WTC11 (cell line): ENCODE measurements around the gene PET117. TPM values are rescaled to one million over a fixed set of nuclear protein-coding genes. Genes with fewer than 3 reads are reported as not detected.

Source experiments
- ATAC-seq: fragments of 200-7000 bp; cut with Tn5 transposase; 2 replicates; pipeline ENCODE4 v1.10.0; 2021; ENCODE audit warnings: mild to moderate bottlenecking, moderate library complexity
- CTCF ChIA-PET: fragments of 300-600 bp; sonication (Branson Sonifier 250); formaldehyde crosslinking; loops from one replicate; lab custom pipeline; 2021; ENCODE audit warnings: antibody characterized with exemption; lab: Charles Lee
- POLR2A ChIA-PET: fragments of 350-600 bp; sonication (Branson Sonifier 250); formaldehyde crosslinking; loops from one replicate; lab custom pipeline; 2021; ENCODE audit warnings: antibody characterized with exemption; lab: Charles Lee
- DNase-seq: peaks from one replicate; pipeline ENCODE4 v3.0.0; 2021; ENCODE audit warnings: low spot score
- H3K27ac Mint-ChIP-seq: 2 replicates; pipeline ENCODE4 v1.8.0; 2021; ENCODE audit warnings: mixed read lengths
- H3K27me3 Mint-ChIP-seq: 2 replicates; pipeline ENCODE4 v1.8.0; 2021; ENCODE audit warnings: low read depth, mild to moderate bottlenecking, moderate library complexity, mixed read lengths
- H3K36me3 Mint-ChIP-seq: 2 replicates; pipeline ENCODE4 v1.8.0; 2021; ENCODE audit warnings: mixed read lengths
- H3K4me1 Mint-ChIP-seq: 2 replicates; pipeline ENCODE4 v1.8.0; 2022; ENCODE audit warnings: mixed read lengths
- H3K4me3 Mint-ChIP-seq: 2 replicates; pipeline ENCODE4 v1.8.0; 2021; ENCODE audit warnings: mild to moderate bottlenecking, moderate library complexity, mixed read lengths
- H3K9me3 Mint-ChIP-seq: 2 replicates; pipeline ENCODE4 v1.8.0; 2021; ENCODE audit warnings: mixed read lengths
- AR ChIP-seq: fragments of 250-450 bp; sonication (Bioruptor Pico); IDR thresholded peaks from 2 replicates; pipeline ENCODE4 v1.9.0; 2021; ENCODE audit warnings: mild to moderate bottlenecking
- ATF3 ChIP-seq: sonication (generic); formaldehyde crosslinking; conservative IDR thresholded peaks from 2 replicates; pipeline ENCODE4 v1.8.1; 2022; ENCODE audit warnings: mild to moderate bottlenecking, missing genetic modification reagents
- E2F1 ChIP-seq: sonication (generic); formaldehyde crosslinking; IDR thresholded peaks from 2 replicates; pipeline ENCODE4 v1.8.0; 2022; ENCODE audit warnings: mild to moderate bottlenecking, missing genetic modification reagents
- E2F4 ChIP-seq: sonication (generic); formaldehyde crosslinking; IDR thresholded peaks from 2 replicates; pipeline ENCODE4 v1.8.1; 2022; ENCODE audit warnings: low read depth, mild to moderate bottlenecking, moderate library complexity, missing genetic modification reagents, borderline replicate concordance
- ELF4 ChIP-seq: sonication (generic); formaldehyde crosslinking; IDR thresholded peaks from 2 replicates; pipeline ENCODE4 v1.8.1; 2022; ENCODE audit warnings: low read depth, mild to moderate bottlenecking, moderate library complexity, missing genetic modification reagents
- ERG ChIP-seq: fragments of 250-450 bp; sonication (Bioruptor Pico); IDR thresholded peaks from 2 replicates; pipeline ENCODE4 v1.8.0; 2021; ENCODE audit warnings: mild to moderate bottlenecking
- GABPB1 ChIP-seq: sonication (generic); formaldehyde crosslinking; IDR thresholded peaks from 2 replicates; pipeline ENCODE4 v1.8.1; 2023; ENCODE audit warnings: mild to moderate bottlenecking, missing genetic modification reagents
- JUN ChIP-seq: sonication (generic); formaldehyde crosslinking; IDR thresholded peaks from 2 replicates; pipeline ENCODE4 v1.8.0; 2023; ENCODE audit warnings: mild to moderate bottlenecking, missing genetic modification reagents
- KAT7 ChIP-seq: sonication (generic); formaldehyde crosslinking; IDR thresholded peaks from 2 replicates; pipeline ENCODE4 v1.8.1; 2023; ENCODE audit warnings: missing genetic modification reagents, mild to moderate bottlenecking, borderline replicate concordance
- MLX ChIP-seq: sonication (generic); formaldehyde crosslinking; IDR thresholded peaks from 2 replicates; pipeline ENCODE4 v1.8.1; 2023; ENCODE audit warnings: mild to moderate bottlenecking, missing genetic modification reagents, moderate library complexity
- PRRX2 ChIP-seq: fragments of 250-450 bp; sonication (Bioruptor Pico); IDR thresholded peaks from 2 replicates; pipeline ENCODE4 v1.8.0; 2021; ENCODE audit warnings: mild to moderate bottlenecking
- SMAD4 ChIP-seq: sonication (generic); formaldehyde crosslinking; IDR thresholded peaks from 2 replicates; pipeline ENCODE4 v1.8.0; 2022; ENCODE audit warnings: mild to moderate bottlenecking, missing genetic modification reagents
- TEAD1 ChIP-seq: sonication (generic); formaldehyde crosslinking; IDR thresholded peaks from 2 replicates; pipeline ENCODE4 v1.8.0; 2022; ENCODE audit warnings: mild to moderate bottlenecking, missing genetic modification reagents
- USF1 ChIP-seq: sonication (generic); formaldehyde crosslinking; IDR thresholded peaks from 2 replicates; pipeline ENCODE4 v1.8.0; 2022; ENCODE audit warnings: mild to moderate bottlenecking, missing genetic modification reagents
- USF2 ChIP-seq: sonication (generic); formaldehyde crosslinking; IDR thresholded peaks from 2 replicates; pipeline ENCODE4 v1.8.1; 2023; ENCODE audit warnings: mild to moderate bottlenecking, missing genetic modification reagents, moderate library complexity
- ZNF423 ChIP-seq: fragments of 250-450 bp; sonication (Bioruptor Pico); IDR thresholded peaks from 2 replicates; pipeline ENCODE4 v2.1.2; 2022; ENCODE audit warnings: mild to moderate bottlenecking, moderate library complexity
- ZNF512 ChIP-seq: sonication (generic); formaldehyde crosslinking; IDR thresholded peaks from 2 replicates; pipeline ENCODE4 v1.8.1; 2022; ENCODE audit warnings: missing genetic modification reagents, borderline replicate concordance
- total RNA-seq: library from RNA; stranded (reverse); gene quantifications from 3 replicates; pipeline ENCODE4 v1.2.3, GENCODE V29; 2021

The PET117 gene
- total RNA-seq, 1 experiment from 2014 or later: 21.6 TPM

- no peaks in the 10 kb centered on the region for H3K4me1 Mint-ChIP-seq
- ChIA-PET POLR2A (no interaction called here), CTCF (interaction anchor here (0.6 to 2.6 kb wide), 12 partner anchors 9 to 161 kb away, joined by 3 to 17 read pairs (median 4); no protein-coding TSS in a partner anchor)
- H3K27me3 Mint-ChIP-seq: no peaks in the 10 kb centered on the region
- no peak for DNase-seq
- peaks cover 14% of the 10 kb centered on the region for H3K36me3 Mint-ChIP-seq
- no peak overlapping the region for H3K27ac Mint-ChIP-seq
- ATAC-seq: no peak
- H3K9me3 Mint-ChIP-seq: no peaks in the 10 kb centered on the region
- H3K4me3 Mint-ChIP-seq: no peak overlapping the region
- TF ChIP-seq TEAD1 (CRISPR knock-in tag) (no peak), KAT7 (no peak), MLX (no peak), GABPB1 (CRISPR knock-in tag) (no peak), E2F4 (CRISPR knock-in tag) (no peak), PRRX2 (no peak), USF1 (CRISPR knock-in tag) (no peak), JUN (no peak), ATF3 (CRISPR knock-in tag) (no peak), ERG (CRISPR knock-in tag) (no peak), ZNF423 (CRISPR knock-in tag) (no peak), ELF4 (CRISPR knock-in tag) (no peak), AR (CRISPR knock-in tag) (no peak), E2F1 (CRISPR knock-in tag) (no peak), ZNF512 (CRISPR knock-in tag) (no peak), SMAD4 (CRISPR knock-in tag) (no peak), USF2 (no peak)
These were observed 53.6 kb downstream of the PET117 start for GRCh38 chr20:18191306-18191705.

Other genes starting within 250 kb of the PET117 start
- 172 to 192 TPM (median 173 TPM) in 3 replicates for gene SNX5, start 169.1 kb upstream of the PET117 start, total RNA-seq
- gene MGME1, start 168.8 kb upstream of the PET117 start, total RNA-seq: 55.0 to 59.2 TPM (median 56.0 TPM) in 3 replicates
- 9.8 to 11.0 TPM (median 10.4 TPM) in 3 replicates for gene OVOL2, start 79.9 kb upstream of the PET117 start, total RNA-seq
- 21.8 to 24.1 TPM (median 23.8 TPM) in 3 replicates for gene KAT14, start within 50 bp of the PET117 start, total RNA-seq
- gene ZNF133, start 150.7 kb downstream of the PET117 start, total RNA-seq: 13.9 to 16.2 TPM (median 14.7 TPM) in 3 replicates